K562 treated with DMSO at 1 percent for 4 hours (cell line): Measurements from ENCODE around the gene C1GALT1C1. TPM values are rescaled to one million over a fixed set of nuclear protein-coding genes. Genes with fewer than 3 reads are reported as not detected.

Experiments
- total RNA-seq: library from RNA; unstranded; fragments of 300-600 nt; gene quantifications from 2 replicates; pipeline ENCODE4 v1.2.3, GENCODE V29; 2022; ENCODE audit not compliant: insufficient read depth

The C1GALT1C1 gene
- total RNA-seq, result 12.9 and 14.1 TPM in 2 replicates

DNA sequence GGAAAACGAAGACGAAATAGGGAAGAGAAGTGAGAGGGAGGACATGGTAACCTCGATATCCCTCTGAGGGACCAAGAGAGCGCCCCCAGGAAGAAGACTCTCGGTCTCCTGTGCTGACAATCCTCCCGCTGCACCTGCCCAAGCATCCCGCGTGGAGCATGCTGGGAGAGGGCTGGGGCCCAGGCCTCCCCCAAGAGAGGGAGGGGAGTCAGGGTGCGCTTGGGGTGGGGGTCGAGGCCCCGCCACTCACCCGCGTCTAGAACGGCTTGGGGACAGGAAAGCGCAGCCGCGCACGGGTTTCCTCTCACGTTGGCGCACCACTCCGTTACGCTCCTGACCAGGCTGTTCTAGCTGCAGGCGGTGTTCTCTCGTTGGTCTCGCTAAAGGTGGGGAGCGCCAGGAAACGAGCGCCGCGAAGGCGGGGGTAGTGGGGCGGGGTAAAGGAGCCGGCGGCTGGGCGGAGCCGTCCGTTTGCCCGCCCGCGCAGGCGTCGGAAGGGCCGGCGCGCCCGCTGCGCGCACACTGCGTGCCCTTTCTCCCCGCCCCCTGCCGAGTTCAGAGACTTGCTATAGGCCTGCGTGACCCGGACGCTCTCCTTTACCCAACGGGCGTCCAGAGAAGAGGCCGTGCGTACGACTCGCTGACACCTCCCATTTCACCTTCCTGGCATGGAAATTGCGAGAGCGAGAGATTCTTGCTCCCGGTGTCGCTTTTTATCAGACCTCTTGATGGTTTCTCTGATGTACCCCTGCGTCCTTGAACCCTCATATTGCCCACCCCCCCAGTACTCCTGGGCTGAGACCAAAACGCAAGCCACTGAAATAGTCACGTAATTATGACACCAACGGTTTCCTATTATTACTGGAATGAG, at the start of gene C1GALT1C1:
C1GALT1C1 (minus strand) TSS at position 388 of the 871 bp plus-strand sequence. CDS start 2,888 bp downstream, outside the sequence.

DNA sequence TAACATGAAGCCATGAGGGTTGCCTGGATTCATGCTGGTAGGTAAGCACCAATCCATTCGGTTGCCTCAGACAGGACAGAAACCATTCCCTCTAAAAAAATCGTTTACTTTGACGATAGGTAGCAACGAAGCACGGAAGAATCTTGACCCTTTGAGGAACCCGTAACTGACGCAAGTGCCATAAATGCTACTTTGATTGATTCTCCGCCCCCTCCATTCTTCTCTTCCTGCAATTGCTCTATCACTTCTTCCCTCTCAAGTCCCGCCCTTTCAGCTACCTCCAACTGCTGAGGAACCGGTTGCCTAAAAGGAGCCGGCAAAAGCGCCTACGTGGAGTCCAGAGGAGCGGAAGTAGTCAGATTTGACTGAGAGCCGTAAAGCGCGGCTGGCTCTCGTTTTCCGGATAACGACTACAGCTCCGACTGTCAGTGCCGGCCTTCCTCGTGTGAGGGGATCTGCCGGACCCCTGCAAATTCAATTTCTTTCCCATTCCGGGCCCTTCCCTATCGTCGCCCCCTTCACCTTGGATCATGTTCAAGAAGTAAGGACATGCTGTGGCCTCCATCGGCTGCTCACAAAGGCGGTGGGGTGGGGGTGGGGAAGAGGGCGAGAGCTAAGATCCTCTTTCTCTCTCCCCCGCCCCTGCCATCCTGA, 26.0 kb downstream of the C1GALT1C1 start, which contains the start of gene MCTS1:
MCTS1 (plus strand) TSS at position 395 of the 654 bp plus-strand sequence; CDS start at position 531, 136 bp downstream.

Other genes with a start within 250 kb of the C1GALT1C1 start
- gene LAMP2, start 160.8 kb downstream of the C1GALT1C1 start, total RNA-seq, result 71.4 and 75.1 TPM in 2 replicates
- 20.1 and 20.8 TPM in 2 replicates for gene CUL4B, start 69.1 kb downstream of the C1GALT1C1 start, total RNA-seq
- gene MCTS1, start 26.0 kb downstream of the C1GALT1C1 start, total RNA-seq, result 50.0 and 51.4 TPM in 2 replicates
- gene CT47B1, start 245.8 kb upstream of the C1GALT1C1 start, total RNA-seq, result 0.90 and 3.0 TPM in 2 replicates